ENCODE results near the gene QKI.
"Not testable (repeated sequence)": the region's sequence is repeated elsewhere in the genome, so short reads cannot be mapped to it uniquely, and the experiment has no call there.

QKI gene

DNA sequence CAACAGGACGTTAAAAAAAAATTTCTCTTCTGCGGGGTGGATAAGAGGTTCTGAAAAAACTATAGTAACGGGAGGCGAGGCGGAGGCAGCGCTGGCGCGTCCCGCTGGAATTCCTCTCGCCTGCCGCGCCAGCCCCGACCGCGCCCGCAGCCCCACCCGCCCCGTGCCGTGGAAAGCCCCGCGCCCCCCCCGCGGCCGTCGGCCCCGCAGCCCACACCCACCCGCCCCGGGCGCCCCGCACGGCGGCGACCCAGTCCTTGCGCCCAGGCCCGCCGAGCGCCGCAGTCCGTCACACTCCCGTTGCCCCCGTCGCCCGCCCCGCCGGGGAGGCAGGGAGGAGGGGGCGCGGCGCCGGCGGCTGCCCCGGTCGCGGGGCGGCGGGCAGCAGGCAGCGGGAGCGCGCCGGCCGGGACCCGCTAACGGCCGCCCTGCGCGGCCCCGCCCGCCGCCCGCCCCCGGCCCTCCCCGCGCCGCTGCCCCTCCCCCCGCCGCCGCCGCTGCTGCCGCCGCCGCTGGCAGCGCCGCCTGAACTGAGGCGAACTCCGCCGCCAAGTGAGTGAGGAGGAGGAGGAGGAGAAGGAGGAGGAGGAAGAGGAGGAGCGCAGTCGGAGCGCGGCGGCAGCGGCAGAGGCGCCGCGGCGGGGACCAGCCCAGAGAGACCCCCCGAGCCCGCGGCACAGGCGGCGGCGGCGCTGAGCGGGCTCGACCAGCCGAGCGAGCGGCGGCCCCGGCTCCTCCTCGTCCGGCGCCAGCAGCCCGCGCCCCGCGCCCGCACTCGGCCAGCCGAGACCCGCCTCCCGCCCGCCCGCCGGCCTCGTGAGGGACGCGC lies at the start of gene QKI:
TSS of gene QKI (plus strand) at position 602 of the 829 bp plus-strand sequence. CDS start 476 bp downstream, outside the sequence.
- DNase-seq, result peak; percentile 40 to 62

DNA sequence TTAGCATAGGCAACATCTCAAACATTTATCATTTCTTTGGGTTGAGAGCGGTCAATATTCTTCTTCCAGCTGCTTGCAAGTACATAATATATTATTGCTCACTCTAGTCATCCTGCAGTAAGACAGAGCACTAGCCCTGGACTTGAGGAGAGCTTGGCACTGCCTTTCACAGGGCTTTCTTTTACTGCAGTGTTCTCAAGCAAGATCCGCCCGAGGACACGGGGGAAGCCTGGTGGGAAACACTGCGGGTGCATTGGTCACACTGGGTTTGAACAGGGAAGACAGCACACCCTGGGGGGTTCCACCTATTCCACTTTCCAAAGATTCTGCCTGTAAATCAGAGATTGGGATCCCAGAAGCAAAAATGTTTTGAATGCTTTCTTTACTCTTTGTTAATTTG lies 48.2 kb upstream of the QKI start:
- no peak for DNase-seq

DNA sequence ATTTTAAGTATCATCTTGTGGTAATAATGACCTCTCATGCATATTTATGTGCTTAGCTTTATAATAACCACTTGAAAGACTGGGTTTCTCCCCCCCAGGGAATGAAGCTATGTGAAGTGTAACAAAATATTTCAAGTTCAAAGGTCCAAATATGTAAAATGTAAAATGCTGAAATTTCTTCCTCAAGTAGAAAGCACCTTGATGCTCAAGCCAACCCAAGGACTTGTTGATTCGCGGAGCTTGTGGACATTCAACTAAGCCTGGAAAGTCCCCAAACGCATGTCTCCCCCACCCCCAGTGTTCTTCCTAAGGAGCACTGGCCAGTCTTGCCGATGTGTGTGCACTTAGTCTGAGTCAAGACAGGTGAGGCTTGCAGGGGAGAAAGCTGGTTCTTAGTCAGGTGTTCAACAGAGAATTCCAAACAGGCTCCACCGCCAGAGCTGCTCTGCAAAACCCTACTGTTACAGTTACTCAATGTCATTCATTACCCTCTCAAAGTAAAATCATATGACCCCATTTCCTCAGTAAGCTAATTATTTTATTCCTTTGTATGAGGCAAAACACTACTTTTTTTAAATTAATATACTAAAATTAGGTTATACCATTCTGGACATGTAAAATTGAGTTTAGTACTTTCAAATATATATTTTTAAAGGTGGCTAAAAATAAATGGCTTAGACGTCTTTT lies 46.9 kb upstream of the QKI start:
- no peak for DNase-seq

DNA sequence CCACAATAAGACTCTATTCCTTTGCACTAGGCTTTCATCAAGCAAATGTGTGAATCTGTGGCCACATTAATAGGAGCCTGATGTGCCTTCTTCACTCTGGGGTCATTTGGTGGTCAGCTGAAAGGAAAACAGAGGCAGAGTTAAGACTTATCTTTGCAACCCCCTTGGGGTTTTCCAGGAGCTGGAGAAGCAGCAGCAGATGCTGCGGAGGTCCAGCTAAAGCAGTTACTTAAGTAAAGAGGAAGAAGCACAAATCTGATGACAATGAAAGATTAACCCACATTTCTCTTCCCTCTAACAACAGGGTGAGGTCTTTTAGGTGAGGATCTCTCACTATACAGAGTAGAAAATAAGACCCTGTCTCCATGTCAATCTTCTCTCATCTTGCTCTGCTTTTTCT lies 45.4 kb upstream of the QKI start:
- no peak for DNase-seq

DNA sequence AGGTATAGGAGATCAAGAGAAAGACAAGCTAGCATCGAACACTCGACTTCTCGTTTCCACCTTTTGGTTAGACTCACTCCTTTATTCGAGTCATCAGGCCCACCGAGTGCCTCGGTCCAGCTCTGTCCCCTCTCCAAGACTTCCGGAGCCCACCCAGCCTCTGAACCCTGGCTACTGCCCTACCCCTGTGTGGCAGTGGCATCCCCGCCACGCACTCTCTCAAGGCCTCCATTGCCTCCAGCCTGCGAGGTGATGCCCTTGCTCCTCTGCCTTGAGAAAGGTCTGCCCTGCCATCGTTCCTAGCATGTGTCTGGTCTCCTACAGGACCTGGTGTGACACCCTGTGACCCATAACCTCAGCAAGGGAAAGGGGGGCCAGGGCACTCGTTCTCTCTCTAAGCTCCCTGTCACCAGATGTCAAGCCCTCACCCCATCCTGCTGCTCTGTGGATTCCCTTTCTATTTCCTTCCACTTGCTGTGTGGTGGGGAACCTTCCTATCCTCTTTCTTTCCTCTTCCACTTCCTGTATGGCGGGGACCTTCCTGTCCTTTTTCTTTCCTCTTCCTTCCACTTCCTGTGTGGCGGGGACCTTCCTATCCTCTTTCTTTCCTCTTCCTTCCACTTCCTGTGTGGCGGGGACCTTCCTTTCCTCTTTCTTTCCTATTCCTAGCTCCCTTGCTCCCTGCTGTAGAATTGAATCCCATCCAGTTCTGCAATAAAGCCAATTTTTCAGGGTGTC lies 44.7 kb upstream of the QKI start:
- no peak for DNase-seq

DNA sequence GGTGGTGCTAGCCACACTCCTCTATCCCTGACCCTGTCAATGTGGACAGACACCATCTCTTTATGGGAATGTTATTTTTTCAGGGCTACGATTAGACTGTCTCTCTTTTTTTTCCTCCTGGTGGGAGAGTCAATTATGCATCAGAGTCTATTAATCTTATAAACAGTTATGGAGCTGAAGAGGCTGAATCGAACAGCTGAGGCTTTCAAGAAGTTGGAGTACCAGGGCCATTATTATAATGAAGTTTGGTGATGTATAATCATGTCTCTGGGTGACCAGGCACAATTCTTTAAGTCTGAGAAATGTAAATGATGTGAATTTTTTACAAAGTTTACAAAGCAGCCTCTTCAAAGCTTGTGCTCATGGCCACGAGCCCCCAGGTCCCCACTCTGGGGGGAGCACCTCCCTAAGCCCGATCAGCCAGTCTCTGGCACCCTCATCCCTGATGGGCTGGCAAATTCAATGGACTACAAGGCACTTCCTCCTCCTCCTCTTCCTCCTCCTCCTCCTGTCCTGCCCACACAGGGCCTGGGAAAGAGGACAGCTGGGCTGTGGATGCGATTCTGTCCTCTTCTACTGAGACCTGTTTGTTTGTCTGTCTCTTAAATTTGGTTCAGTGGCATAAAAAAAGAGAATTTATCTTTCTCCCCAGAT lies 43.9 kb upstream of the QKI start:
- no peak for DNase-seq

DNA sequence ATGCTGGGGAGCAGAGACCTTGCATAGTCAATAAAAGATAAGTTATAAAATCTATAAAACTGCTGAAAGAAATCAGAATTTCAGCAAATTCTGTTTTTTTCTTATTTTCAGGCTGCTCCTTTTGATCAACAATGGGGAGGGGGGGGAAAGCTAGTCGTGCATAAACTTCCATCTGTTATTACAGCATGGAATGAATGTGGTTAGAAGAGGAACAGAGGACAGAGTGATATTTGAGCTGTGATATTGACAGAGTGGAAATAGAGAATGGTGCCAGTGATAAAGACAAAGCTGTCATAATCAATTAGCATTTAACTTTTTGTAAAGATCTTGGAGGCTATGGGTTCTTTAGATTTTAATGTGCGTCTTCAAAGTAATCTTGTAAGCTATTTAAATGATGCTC lies 43.4 kb upstream of the QKI start:
- DNase-seq, result no peak

DNA sequence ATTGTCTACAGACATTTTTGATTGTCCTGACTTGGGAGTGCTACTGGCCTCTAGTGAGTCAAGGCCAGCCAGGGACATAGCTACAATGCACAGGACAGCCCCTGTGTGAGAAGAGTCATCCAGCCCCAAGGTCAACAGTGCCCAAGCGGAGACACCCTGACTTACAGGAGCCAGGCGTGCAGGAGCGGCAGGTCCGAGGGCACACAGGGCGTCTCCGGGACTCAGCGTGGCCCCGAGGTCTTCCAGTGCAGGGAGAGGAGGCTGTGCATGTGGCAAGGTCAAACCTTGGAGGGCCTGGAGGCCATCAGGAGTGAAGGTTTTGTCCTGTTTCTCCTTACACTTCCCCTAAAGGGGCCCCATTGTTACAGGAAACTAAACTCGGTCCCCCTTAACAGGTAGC lies 41.3 kb upstream of the QKI start:
- no peak for DNase-seq

DNA sequence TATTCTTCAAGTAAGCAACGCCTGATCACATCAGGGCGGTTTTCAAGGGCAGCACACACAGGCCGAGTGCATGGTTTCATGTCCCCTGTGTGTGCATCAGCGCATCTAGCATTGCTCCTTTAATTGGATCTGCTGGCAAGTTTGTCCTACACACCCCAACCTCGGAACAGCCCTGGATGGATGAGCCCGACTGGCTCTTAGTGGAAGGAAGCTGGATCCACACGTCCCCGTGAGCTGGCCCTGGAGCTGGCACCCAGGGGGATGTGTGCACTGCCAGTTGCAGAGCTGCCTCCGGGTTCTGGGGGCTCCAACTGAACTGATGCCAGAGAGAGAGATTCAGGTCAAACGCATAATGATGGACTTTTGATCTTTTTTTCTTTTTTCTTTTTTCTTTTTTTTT lies 39.2 kb upstream of the QKI start:
- DNase-seq, result no peak

DNA sequence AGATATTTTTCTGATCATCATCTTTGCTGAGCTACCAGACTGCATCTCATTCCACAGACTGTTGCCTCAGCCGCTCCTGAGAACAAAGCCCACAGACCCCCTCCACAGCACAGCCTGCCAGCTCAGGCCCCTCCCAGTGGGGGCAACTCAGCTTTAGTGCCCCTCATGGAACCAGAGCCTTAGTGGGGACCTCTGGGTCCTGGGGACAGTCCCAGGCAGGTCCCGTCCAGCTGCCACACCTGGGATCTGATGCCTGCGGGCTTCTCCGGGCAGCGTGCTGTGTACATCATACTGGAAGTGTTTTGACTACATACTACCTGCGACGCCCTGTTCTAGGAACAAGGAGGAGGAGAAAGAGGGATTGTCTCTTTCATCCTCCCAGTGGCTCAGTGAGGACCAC lies 38.3 kb upstream of the QKI start:
- DNase-seq, result no peak

DNA sequence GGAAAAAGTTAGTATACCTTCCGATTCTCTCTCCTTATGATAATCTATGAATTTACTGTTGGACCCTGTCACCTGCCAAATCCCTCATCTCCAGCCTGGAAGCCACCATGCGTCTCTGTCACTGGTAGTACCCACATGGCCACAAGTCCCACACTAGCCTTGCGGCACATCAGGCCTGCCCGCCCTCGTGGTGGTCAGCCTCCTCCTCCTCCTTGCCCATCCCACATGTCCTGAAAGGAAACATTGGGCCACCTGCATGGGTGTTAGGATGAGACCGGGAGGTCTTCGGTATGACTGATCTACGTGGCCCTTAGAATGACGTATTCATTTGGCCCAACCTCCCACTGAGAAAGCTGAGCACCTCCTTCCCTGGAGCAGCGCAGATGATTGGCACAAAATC lies 37.0 kb upstream of the QKI start:
- no peak for DNase-seq

DNA sequence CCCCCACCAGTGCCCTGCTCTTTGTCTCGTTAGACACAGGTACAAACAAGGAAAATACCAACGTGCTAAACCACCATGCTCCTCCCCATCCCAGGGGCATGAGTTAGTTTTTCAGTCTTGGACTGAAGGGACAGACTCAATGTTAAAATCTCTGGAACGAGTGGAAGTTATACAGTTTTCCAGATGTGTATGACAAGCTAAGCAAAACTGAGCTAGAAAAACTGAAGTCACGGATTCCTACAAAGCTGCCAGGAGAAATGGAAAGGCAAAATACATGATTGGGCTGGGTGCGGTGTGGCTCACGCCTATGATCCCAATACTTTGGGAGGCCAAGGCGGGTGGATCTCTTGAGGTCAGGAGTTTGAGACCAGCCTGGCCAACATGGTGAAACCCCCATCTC lies 34.3 kb upstream of the QKI start:
- no peak for DNase-seq

DNA sequence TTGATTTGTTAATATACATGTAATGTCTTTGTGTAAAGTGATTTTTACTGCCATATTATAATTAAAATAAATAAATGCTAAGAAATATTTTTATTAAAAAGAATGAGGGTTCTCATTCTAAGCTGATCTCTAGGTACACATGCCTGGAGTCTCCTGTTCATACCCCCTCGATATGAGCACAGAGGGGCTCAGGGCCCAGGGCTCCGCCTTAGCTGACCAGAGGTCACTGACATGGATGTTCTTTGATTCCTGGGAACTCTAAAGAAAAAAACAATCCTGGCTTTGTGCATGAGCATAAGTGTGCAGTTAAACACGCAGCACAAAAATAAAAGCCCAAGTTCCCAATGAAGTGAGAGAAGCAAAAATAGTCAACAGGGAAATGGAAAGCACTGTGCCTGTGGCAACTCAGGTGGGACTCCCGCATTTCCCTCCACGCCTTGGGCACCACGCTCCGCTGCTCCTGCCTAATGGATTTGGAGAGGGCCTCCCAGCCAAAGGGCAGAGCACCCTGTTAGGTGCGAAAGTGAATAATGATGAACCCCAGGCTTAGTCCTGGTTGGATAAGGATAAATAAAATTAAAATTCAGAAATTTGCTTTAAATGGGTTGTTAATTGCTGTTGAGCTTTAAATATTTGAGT lies 33.3 kb upstream of the QKI start:
- no peak for DNase-seq

DNA sequence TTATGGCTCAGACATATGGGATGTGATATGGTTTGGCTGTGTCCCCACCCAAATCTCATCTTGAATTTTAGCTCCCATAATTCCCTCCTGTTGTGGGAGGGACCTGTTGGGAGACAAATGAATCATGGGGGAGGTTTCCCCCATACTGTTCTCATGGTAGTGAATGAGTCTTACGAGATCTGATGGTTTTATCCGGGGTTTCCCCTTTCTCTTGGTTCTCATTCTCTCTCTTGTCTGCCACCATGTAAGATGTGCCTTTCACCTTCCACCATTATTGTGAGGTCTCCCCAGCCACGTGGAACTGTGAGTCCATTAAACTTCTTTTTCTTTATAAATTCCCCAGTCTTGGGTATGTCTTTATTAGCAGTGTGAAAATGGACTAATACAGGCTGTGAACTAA lies 31.1 kb upstream of the QKI start:
- DNase-seq, result not testable (repeated sequence)

DNA sequence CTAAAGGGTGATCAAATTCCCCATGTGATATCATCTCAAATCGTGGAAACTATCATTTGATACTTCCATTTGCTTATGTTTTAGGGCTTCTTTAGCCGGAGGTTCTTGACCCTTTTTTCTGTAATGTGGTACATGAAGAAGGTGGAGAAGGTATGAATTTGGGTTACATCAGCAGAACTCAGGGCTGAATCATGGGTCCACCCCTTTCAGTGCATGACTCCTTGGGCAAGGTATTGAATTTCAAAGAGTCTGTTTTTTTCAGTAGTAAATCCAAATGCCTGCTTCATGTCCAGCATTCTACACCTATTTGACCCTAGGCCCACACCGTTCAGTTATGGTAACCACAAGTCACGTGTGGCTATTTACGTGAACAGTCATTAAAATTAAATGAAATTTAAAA lies 30.6 kb upstream of the QKI start:
- DNase-seq, result no peak

DNA sequence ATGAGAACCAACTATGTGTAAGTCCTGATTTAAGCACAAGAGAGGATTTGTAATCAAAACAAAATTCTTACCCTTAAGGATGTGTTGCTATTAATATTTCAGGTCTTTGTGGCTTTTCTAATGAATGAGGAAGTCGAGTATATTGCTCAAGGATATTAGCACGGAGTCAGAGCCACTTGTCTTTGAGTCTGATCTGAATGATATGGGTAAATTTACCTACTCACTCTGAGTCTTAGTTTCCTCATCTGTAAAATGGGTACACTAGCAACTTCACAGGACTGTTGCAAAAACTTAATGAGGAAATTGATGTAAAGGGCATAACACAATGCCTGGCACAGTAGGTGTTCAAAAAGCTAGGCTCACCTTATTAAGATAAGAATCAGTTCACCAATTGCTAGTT lies 30.0 kb upstream of the QKI start:
- no peak for DNase-seq

DNA sequence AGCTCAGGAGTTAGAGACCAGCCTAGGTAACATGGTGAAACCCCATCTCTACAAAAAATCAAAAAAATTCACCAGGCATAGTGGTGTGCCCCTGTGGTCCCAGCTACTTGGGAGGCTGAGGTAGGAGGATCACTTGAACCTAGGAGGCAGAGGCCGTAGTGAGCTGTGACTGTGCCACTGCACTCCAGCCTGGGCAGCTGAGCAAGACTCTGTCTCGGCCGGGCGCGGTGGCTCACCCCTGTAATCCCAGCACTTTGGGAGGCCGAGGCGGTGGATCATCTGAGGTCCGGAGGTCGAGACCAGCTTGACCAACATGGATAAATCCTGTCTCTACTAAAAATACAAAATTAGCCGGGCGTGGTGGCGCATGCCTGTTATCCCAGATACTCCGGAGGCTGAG lies 29.0 kb upstream of the QKI start:
- DNase-seq, result not testable (repeated sequence)

DNA sequence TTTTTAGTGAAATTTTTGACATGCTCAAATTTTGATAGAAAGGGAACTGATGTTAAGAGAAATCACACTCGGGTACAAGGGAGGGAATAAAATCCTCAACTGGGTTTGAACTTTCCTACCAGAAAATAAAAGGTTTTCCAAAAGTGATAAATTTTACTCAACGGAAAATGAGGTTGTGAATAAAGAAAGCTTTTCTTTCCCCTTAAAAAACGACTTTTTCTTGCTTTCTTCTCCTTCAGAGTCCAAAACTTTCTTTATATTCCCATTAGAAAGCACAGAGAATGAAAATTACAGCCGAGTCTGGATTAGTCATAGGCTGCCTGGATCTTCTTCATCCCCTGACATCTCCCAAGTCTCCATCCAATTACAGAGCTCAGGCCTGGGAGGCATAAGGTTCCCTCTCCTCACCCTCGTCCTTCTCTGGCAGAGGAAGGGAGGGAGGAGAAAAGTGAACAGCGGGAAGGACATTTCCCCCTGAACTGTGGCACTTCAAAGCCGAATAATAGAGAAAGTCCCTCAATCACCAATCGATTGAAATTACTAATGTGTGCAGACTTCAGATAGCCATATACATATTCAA lies 28.1 kb upstream of the QKI start:
- no peak for DNase-seq

DNA sequence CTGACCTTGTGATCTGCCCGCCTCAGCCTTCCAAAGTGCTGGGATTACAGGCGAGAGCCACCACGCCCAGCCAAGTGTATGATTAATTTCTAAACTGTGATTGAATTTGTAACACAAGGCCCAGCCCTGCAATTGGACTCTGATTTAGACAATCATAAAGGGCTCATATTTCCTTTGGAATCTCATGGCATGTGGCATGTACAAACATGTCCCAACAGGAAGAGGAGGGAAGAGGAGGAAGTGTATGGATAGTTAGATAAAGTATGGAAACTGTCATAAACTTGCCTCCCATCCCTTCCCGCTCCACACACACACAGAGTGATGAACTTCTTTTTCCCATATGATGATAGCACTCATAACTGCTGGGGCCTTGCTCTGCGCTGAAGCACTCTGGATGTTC lies 27.2 kb upstream of the QKI start:
- no peak for DNase-seq

DNA sequence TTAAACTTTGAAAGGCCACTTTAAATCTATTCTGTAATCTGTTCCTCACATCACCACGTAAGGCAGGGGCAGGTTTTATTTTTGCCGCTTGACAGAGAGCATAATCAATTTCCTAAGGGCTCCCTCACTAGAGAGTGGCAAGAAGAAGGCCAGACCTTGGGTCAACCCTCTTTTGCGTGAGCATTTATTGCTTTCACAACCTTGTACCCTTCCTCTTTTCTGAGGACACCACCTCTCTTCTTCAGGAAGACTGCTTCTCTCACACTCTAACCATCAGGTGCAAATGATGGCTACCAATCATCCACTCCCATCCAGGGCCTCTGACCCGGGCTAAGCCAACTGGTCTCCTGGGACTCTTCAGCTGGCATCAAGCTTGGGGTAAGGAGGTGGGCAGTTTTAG lies 25.2 kb upstream of the QKI start:
- DNase-seq, result no peak

DNA sequence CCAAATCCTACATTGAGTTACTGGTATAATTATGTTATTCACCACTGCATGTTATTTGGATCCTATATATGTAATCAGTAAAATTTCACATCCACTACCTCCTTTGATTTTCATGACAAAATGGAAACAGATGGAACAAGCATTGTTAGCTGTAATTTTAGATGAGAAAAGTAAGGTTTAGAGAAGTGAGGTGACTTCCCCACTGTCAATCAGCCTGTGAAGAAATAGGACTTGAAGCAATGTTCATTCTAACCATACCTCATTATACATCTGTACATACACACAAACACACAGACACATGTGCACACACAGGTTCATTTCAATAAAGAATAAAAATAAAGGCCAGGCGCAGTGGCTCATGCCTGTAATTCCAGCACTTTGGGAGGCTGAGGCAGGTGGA lies 23.7 kb upstream of the QKI start:
- DNase-seq, result no peak

DNA sequence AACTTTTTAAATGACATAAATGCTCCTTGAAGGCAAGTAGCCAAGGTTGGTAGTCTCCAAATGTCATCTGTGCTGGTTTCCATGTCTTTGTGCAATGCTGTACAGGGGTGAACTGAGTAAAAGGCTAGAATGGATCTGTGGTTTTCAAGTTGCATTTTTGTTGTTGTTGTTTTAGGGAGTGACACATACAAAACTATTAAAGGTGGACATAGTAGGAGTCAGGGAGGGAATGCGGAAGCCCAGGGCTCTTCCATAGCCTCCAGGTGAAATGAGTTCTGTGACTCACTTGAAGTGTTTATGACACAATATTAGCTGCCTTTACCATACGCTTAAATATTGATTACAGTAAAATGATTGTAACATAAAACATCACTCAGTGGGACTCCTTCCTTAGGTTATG lies 22.5 kb upstream of the QKI start:
- DNase-seq, result no peak

DNA sequence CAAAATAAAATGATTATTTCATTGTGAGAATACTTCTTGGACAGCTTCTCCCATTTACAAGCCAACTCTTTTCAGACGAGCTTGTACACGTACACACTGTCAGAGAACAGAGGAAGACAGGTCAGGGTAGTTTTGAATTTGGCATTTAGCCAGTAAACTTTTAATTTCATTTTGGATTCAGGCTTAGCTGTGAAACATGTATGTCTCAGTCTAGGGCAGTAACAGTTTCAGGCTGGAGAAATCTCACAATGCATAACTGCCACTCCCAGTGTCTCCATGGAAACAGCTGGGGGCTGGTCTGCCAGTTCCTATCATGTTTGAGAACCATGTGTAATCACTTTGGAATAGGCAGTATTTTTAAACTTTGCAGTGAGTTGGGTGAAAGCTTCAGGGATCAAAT lies 22.0 kb upstream of the QKI start:
- no peak for DNase-seq

Data from SW 1271 (cell line).